SK-N-SH (cell line): ENCODE measurements around the gene MAN2B1. TPM values are rescaled to one million over a fixed set of nuclear protein-coding genes. Genes with fewer than 3 reads are reported as not detected.

ENCODE experiments used
- CTCF ChIA-PET: fragments of 300-600, 350-600 bp; formaldehyde crosslinking; extraction: SDS; loops from one replicate; lab custom pipeline; 2021; lab: Yijun Ruan, JAX
- POLR2A ChIA-PET: fragments of 350-600 bp; sonication (Branson Sonifier 250); formaldehyde crosslinking; extraction: SDS; loops from one replicate; lab custom pipeline; 2020; ENCODE audit warnings: antibody characterized with exemption, inconsistent platforms; lab: Yijun Ruan, JAX
- DNase-seq: peaks from one replicate; pipeline ENCODE4 v3.0.0; 2012
- H2AFZ ChIP-seq: fragments of 200-600 bp; sonication (generic); 2 replicates; pipeline ENCODE4 v1.8.1; 2016; ENCODE audit warnings: antibody characterized with exemption, mild to moderate bottlenecking, low read depth
- H3F3A ChIP-seq: fragments of 200-600 bp; sonication (generic); replicated peaks from 2 replicates; pipeline ENCODE3; 2016; ENCODE audit warnings: antibody characterized with exemption, mild to moderate bottlenecking; ENCODE audit not compliant: insufficient read depth
- H3K27ac ChIP-seq, 2 experiments: fragments of 200-500 bp in 1 of 2; fragments of 200-600 bp in 1 of 2; sonication (Bioruptor generic) in 1 of 2; sonication (generic), shearing (Covaris generic) in 1 of 2; 2 replicates each; pipeline versions ENCODE4 v1.5.1 to v1.6.1; 2014 to 2016; ENCODE audit warnings: low read depth in 2 of 2, inconsistent platforms in 1 of 2, low read length in 1 of 2, mild to moderate bottlenecking in 1 of 2, mixed read lengths in 1 of 2
- H3K27me3 ChIP-seq: fragments of 200-600 bp; sonication (generic), shearing (Covaris generic); 2 replicates; pipeline ENCODE4 v1.6.1; 2016; ENCODE audit warnings: mixed run types; ENCODE audit not compliant: insufficient read depth
- H3K36me3 ChIP-seq, 2 experiments: fragments of 200-500 bp in 1 of 2; fragments of 200-600 bp in 1 of 2; sonication (Bioruptor generic) in 1 of 2; sonication (generic) in 1 of 2; replicated peaks in 1 of 2; 2 replicates each; pipeline versions ENCODE3 to v1.5.1; 2014 to 2016; ENCODE audit warnings: low read length in 1 of 2, mild to moderate bottlenecking in 1 of 2; ENCODE audit not compliant: insufficient read depth in 2 of 2, control insufficient read depth in 1 of 2
- H3K4me1 ChIP-seq, 2 experiments: fragments of 200-500 bp in 1 of 2; fragments of 200-600 bp in 1 of 2; sonication (Bioruptor generic) in 1 of 2; sonication (generic), shearing (Covaris generic) in 1 of 2; 2 replicates each; pipeline versions ENCODE4 v1.5.1 to v1.6.1; 2014 to 2016; ENCODE audit warnings: low read depth in 1 of 2, low read length in 1 of 2, mixed run types in 1 of 2; ENCODE audit not compliant: insufficient read depth in 2 of 2, control insufficient read depth in 1 of 2
- H3K4me2 ChIP-seq: fragments of 200-600 bp; sonication (generic), shearing (Covaris generic); 2 replicates; pipeline ENCODE4 v1.6.1; 2017; ENCODE audit warnings: mixed run types
- H3K4me3 ChIP-seq, 2 experiments: fragments of 200-500 bp in 1 of 2; fragments of 200-600 bp in 1 of 2; sonication (Bioruptor generic) in 1 of 2; sonication (generic), shearing (Covaris generic) in 1 of 2; 2 replicates each; pipeline versions ENCODE4 v1.5.1 to v1.8.1; 2014 to 2016; ENCODE audit warnings: low read depth in 2 of 2, inconsistent platforms in 1 of 2, low read length in 1 of 2, mild to moderate bottlenecking in 1 of 2, mixed read lengths in 1 of 2, moderate library complexity in 1 of 2
- H3K79me2 ChIP-seq: fragments of 200-600 bp; sonication (generic); 2 replicates; pipeline ENCODE4 v1.8.1; 2017; ENCODE audit warnings: mild to moderate bottlenecking; ENCODE audit not compliant: insufficient read depth
- H3K9ac ChIP-seq: fragments of 200-600 bp; sonication (generic); 2 replicates; pipeline ENCODE4 v1.6.1; 2017; ENCODE audit warnings: mixed run types
- H3K9me2 ChIP-seq: fragments of 200-600 bp; sonication (generic); 2 replicates; pipeline ENCODE4 v1.6.1; 2017; ENCODE audit warnings: mixed run types
- H3K9me3 ChIP-seq: fragments of 200-600 bp; sonication (generic); 2 replicates; pipeline ENCODE4 v1.6.1; 2017; ENCODE audit warnings: mixed run types, mild to moderate bottlenecking, moderate library complexity
- H4K20me1 ChIP-seq: fragments of 200-600 bp; sonication (generic); 2 replicates; pipeline ENCODE4 v1.6.1; 2017; ENCODE audit warnings: mild to moderate bottlenecking, mixed run types; ENCODE audit not compliant: insufficient read depth
- FOXJ3 ChIP-seq: sonication (generic); formaldehyde crosslinking; IDR thresholded peaks from 2 replicates; pipeline ENCODE4 v1.5.1; 2020; ENCODE audit warnings: mild to moderate bottlenecking, missing genetic modification reagents
- GABPA ChIP-seq: IDR thresholded peaks from 2 replicates; pipeline ENCODE4 v1.4.0; 2012; ENCODE audit warnings: low read depth, mild to moderate bottlenecking
- MXI1 ChIP-seq: IDR thresholded peaks from 2 replicates; pipeline ENCODE4 v1.6.1; 2012; ENCODE audit warnings: mild to moderate bottlenecking, low read depth, low read length, improper control_type of control experiment
- NRF1 ChIP-seq: IDR thresholded peaks from 2 replicates; pipeline ENCODE4 v1.6.1; 2012; ENCODE audit warnings: low read depth, mild to moderate bottlenecking, low read length
- RAD21 ChIP-seq: IDR thresholded peaks from 2 replicates; pipeline ENCODE4 v1.6.1; 2012; ENCODE audit warnings: mild to moderate bottlenecking, low read length
- SMC3 ChIP-seq: IDR thresholded peaks from 2 replicates; pipeline ENCODE4 v1.6.1; 2012; ENCODE audit warnings: low read depth, low read length, improper control_type of control experiment
- TCF12 ChIP-seq: IDR thresholded peaks from 2 replicates; pipeline ENCODE4 v1.4.0; 2012
- WGBS: methylation state at CpG from one replicate; pipeline ENCODE4 v1.1.6; 2017; ENCODE audit warnings: low lambda C conversion rate; 5-methylcytosine and 5-hydroxymethylcytosine counted together
- polyA plus RNA-seq, 3 experiments: library from polyadenylated mRNA; depleted of rRNA; stranded (reverse); fragments of >200 nt; gene quantifications; 2 replicates each; pipeline ENCODE4 v1.2.3, GENCODE V29; 2012
- TF ChIP-seq, protein P1 (sequence below): IDR thresholded peaks from 2 replicates; pipeline ENCODE4 v1.4.0; 2012; ENCODE audit warnings: low read depth
- TF ChIP-seq, protein P2 (sequence below): fragments of 200-600 bp; sonication (generic); IDR thresholded peaks from 2 replicates; pipeline ENCODE4 v1.6.1; 2017; ENCODE audit warnings: antibody characterized with exemption, mild to moderate bottlenecking, moderate library complexity

MAN2B1 gene
- polyA plus RNA-seq, 1 of the 3 experiments (the other 2 are of a cell fraction): 47.0 TPM

DNA sequence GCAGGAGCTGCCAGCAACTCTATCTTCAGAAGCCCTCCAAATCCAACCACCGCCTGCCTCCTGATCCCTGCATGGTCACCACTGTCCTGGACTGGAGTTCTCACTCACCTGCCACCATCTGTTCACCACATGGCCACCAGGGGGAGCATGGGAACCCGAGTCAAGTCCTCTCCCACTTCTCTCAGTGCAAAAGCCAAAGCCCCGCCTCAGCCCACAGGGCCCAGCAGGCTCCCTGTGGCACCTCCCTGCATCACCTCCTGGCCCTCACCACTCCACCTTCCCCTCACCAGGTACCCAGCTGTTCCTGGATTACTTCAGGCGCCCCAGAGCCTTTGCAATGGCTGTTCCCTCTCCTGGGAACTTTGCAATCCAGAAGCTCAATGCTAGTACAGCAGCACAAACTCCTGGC lies 9.8 kb upstream of the MAN2B1 start:
- peaks cover 0 to 4% of the 10 kb centered on the region in 2 experiments; a peak in 1 of 4 replicates for H3K4me1 ChIP-seq
- WGBS: 7% methylated on average over 2 of the region's 4 CpGs
- H2AFZ ChIP-seq: no peak overlapping the region
- no peaks in the 10 kb centered on the region for H3K9me2 ChIP-seq
- H3K27me3 ChIP-seq: no peaks in the 10 kb centered on the region
- no peak overlapping the region for H3K4me2 ChIP-seq
- peak overlapping the region in 1 of 2 experiments; percentile 20; a peak in 1 of 4 replicates for H3K4me3 ChIP-seq
- ChIA-PET POLR2A (interaction anchor here (1.4 kb wide), 1 partner anchor 10 kb away, joined by 6 read pairs; the partner anchor contains the start of genes MAN2B1 and WDR83), CTCF (interaction anchor here (0.6 to 2.2 kb wide), 19 partner anchors 8 to 617 kb away, joined by 3 to 11 read pairs (median 3); partner anchors contain the start of genes FBXW9, MAN2B1, WDR83 and ZNF490)
- H3K9ac ChIP-seq: no peak overlapping the region
- no peak overlapping the region; a peak in 1 of 4 replicates for H3K27ac ChIP-seq
- H3K9me3 ChIP-seq: no peaks in the 10 kb centered on the region
- peaks cover 35% of the 10 kb centered on the region; the same call in 1 of the 2 replicates for H3K79me2 ChIP-seq
- peak; percentile 87 for DNase-seq
- no peak for TF ChIP-seq FOXJ3
- TF ChIP-seq GABPA: no peak
- TF ChIP-seq RAD21: peak; percentile 46
- TF ChIP-seq, protein P1, sequence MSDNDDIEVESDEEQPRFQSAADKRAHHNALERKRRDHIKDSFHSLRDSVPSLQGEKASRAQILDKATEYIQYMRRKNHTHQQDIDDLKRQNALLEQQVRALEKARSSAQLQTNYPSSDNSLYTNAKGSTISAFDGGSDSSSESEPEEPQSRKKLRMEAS: peak; percentile 44; the same call in 1 of the 2 replicates
- no peak for TF ChIP-seq TCF12
- TF ChIP-seq NRF1: no peak
- TF ChIP-seq, protein P2, sequence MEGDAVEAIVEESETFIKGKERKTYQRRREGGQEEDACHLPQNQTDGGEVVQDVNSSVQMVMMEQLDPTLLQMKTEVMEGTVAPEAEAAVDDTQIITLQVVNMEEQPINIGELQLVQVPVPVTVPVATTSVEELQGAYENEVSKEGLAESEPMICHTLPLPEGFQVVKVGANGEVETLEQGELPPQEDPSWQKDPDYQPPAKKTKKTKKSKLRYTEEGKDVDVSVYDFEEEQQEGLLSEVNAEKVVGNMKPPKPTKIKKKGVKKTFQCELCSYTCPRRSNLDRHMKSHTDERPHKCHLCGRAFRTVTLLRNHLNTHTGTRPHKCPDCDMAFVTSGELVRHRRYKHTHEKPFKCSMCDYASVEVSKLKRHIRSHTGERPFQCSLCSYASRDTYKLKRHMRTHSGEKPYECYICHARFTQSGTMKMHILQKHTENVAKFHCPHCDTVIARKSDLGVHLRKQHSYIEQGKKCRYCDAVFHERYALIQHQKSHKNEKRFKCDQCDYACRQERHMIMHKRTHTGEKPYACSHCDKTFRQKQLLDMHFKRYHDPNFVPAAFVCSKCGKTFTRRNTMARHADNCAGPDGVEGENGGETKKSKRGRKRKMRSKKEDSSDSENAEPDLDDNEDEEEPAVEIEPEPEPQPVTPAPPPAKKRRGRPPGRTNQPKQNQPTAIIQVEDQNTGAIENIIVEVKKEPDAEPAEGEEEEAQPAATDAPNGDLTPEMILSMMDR: peak; percentile 83
- peak; percentile 42; the same call in 1 of the 2 replicates for TF ChIP-seq SMC3
- H4K20me1 ChIP-seq: peaks cover 12% of the 10 kb centered on the region
- peaks cover 17% of the 10 kb centered on the region for H3F3A ChIP-seq
- peaks cover 46% of the 10 kb centered on the region in 2 experiments for H3K36me3 ChIP-seq

DNA sequence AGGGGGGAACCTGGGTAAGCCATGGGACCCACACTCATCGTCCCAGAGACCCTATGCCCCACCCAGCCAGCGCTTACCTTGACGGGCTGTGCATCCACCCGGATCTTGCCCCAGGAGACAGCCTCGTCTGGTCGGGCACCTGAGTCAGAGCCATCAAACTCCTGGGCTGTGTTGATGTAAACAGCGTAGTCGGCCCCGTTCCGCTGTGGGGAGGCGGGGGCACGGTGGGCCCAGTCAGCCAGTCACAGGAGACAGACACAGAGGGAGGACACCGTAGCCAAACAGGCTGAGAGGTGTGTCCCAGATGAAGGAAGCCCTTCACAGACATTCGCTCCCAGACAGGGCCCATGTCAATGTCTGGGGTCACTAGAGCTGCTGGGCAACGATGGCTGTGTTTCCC lies 9.4 kb upstream of the MAN2B1 start:
- no peak overlapping the region for H3K4me2 ChIP-seq
- no peaks in the 10 kb centered on the region for H3K9me2 ChIP-seq
- CTCF ChIA-PET: interaction anchor here (0.7 to 2.2 kb wide), 11 partner anchors 10 to 616 kb away, joined by 3 to 11 read pairs (median 3); partner anchors contain the start of genes FBXW9, MAN2B1, WDR83 and ZNF490
- H3K27me3 ChIP-seq: no peaks in the 10 kb centered on the region
- peaks cover 46 to 49% of the 10 kb centered on the region in 2 experiments for H3K36me3 ChIP-seq
- H3K4me1 ChIP-seq: peaks cover 0 to 4% of the 10 kb centered on the region in 2 experiments; a peak in 1 of 4 replicates
- H3K4me3 ChIP-seq: peak overlapping the region in 1 of 2 experiments; percentile 20; a peak in 1 of 4 replicates
- WGBS: no CpG with 5 or more reads among the region's 15 CpGs
- DNase-seq: no peak
- no peak overlapping the region for H3K9ac ChIP-seq
- peaks cover 12% of the 10 kb centered on the region for H4K20me1 ChIP-seq
- POLR2A ChIA-PET: interaction anchor here (1.4 kb wide), 1 partner anchor 10 kb away, joined by 6 read pairs; the partner anchor contains the start of genes MAN2B1 and WDR83
- H3K9me3 ChIP-seq: no peaks in the 10 kb centered on the region
- H2AFZ ChIP-seq: no peak overlapping the region
- TF ChIP-seq SMC3 (no peak), MXI1 (no peak)
- peaks cover 19% of the 10 kb centered on the region for H3F3A ChIP-seq
- H3K27ac ChIP-seq: no peak overlapping the region
- peaks cover 37% of the 10 kb centered on the region for H3K79me2 ChIP-seq
